Upper lobe of left lung (tissue), 6 donors: ENCODE data around the gene SPRR2B. TPM values are rescaled to one million over a fixed set of nuclear protein-coding genes. Genes with fewer than 3 reads are reported as not detected.
"Not testable (repeated sequence)": the region's sequence is repeated elsewhere in the genome, so short reads cannot be mapped to it uniquely, and the experiment has no call there.

Source experiments
- ATAC-seq, 2 donors: fragments of 200-7000 bp; cut with Tn5 transposase; one replicate each; pipeline ENCODE4 v1.9.1; 2022; ENCODE audit warnings: mild to moderate bottlenecking in 2 of 2, moderate library complexity in 2 of 2; ENCODE audit not compliant: low FRiP score in 2 of 2
- DNase-seq, 2 donors: peaks; one replicate each; pipeline ENCODE4 v3.0.0-alpha.2; 2019 to 2020
- H3K27ac ChIP-seq, 4 donors: fragments of 200-600 bp; sonication (generic); one replicate each; pipeline ENCODE4 v1.5.1; 2016 to 2019
- H3K27me3 ChIP-seq, 4 donors: fragments of 200-600 bp; sonication (generic); one replicate each; pipeline ENCODE4 v1.5.1; 2017 to 2019
- H3K36me3 ChIP-seq, 4 donors: fragments of 200-600 bp; sonication (generic); one replicate each; pipeline ENCODE4 v1.5.1; 2016 to 2019
- H3K4me1 ChIP-seq, 4 donors: fragments of 200-600 bp; sonication (generic); one replicate each; pipeline ENCODE4 v1.5.1; 2018 to 2019
- H3K4me3 ChIP-seq, 4 donors: fragments of 200-600 bp; sonication (generic); one replicate each; pipeline ENCODE4 v1.5.1; 2017 to 2019; ENCODE audit warnings: mild to moderate bottlenecking in 2 of 4, moderate library complexity in 1 of 4
- H3K9me3 ChIP-seq, 4 donors: fragments of 200-600 bp; sonication (generic); one replicate each; pipeline ENCODE4 v1.5.1; 2018 to 2019
- CTCF ChIP-seq, 6 experiments: fragments of 450-650 bp in 4 of 6; fragments of 200-600 bp in 2 of 6; sonication (generic) in 2 of 6; IDR thresholded peaks; one replicate each; pipeline ENCODE4 v1.5.1; 2016 to 2019; ENCODE audit warnings: antibody characterized with exemption in 6 of 6
- EP300 ChIP-seq, 4 donors: sonication (generic); formaldehyde crosslinking; IDR thresholded peaks; one replicate each; pipeline ENCODE4 v1.5.1; 2017; ENCODE audit warnings: antibody characterized with exemption in 4 of 4, control low read depth in 2 of 4
- POLR2A ChIP-seq, 4 donors: fragments of 450-650 bp; IDR thresholded peaks; one replicate each; pipeline ENCODE4 v1.5.1; 2016 to 2017; ENCODE audit warnings: antibody characterized with exemption in 4 of 4, mild to moderate bottlenecking in 2 of 4
- POLR2AphosphoS5 ChIP-seq, 2 donors: sonication (generic); formaldehyde crosslinking; IDR thresholded peaks; one replicate each; pipeline ENCODE4 v1.5.1; 2017; ENCODE audit warnings: antibody characterized with exemption in 2 of 2
- WGBS, 2 donors: methylation state at CpG; one replicate each; pipeline ENCODE4 v1.1.5; 2017 to 2018; 5-methylcytosine and 5-hydroxymethylcytosine counted together
- total RNA-seq, 6 donors: library from RNA; depleted of rRNA in 4 of 6; stranded (reverse); fragments of >200 nt in 4 of 6; gene quantifications; one replicate each; pipeline versions ENCODE4 v1.1.0 to v1.2.1, GENCODE V29; 2016 to 2021
- donor health status: DM: no; HTN: no; CAD: no; lungs with moderate emphysema.
- donor health status: DM: no; HTN: yes; CAD: no; lungs with severe emphysema.

The SPRR2B gene
- not detected for total RNA-seq

- no peak for DNase-seq
- no peaks in the 10 kb centered on the region for H3K9me3 ChIP-seq
- H3K27ac ChIP-seq: no peak within 1 kb of the TSS
- no peak within 1 kb of the TSS for H3K4me3 ChIP-seq
- H3K36me3 ChIP-seq: no peaks in the 10 kb centered on the region
- WGBS, 2 donors: 54 to 59% methylated on average over 2 of the region's 2 CpGs
- no peak for ATAC-seq
- no peaks in the 10 kb centered on the region for H3K4me1 ChIP-seq
- H3K27me3 ChIP-seq: no peaks in the 10 kb centered on the region
- TF ChIP-seq EP300 (IDR thresholded peaks at IDR 0.05) (no peak), CTCF (IDR thresholded peaks at IDR 0.05) (no peak), POLR2A (IDR thresholded peaks at IDR 0.05) (no peak), POLR2AphosphoS5 (IDR thresholded peaks at IDR 0.05) (no peak)
These were observed at the start of gene SPRR2B for GRCh38 chr1:153071511-153071910. Gene SPRR2B (minus strand): TSS chr1:153071611. CDS start chr1:153070839, 772 bp downstream.

- Histone ChIP-seq H3K27me3 (no peaks in the 10 kb centered on the region), H3K4me3 (no peak overlapping the region), H3K36me3 (no peaks in the 10 kb centered on the region), H3K4me1 (no peaks in the 10 kb centered on the region), H3K27ac (no peak overlapping the region), H3K9me3 (no peaks in the 10 kb centered on the region)
- no peak for TF ChIP-seq POLR2A (IDR thresholded peaks at IDR 0.05)
- no peak for TF ChIP-seq CTCF (IDR thresholded peaks at IDR 0.05)
- no peak for TF ChIP-seq EP300 (IDR thresholded peaks at IDR 0.05)
- no peak for TF ChIP-seq POLR2AphosphoS5 (IDR thresholded peaks at IDR 0.05)
- no peak for ATAC-seq
- DNase-seq: no peak
These were observed 49.5 kb upstream of the SPRR2B start for GRCh38 chr1:153120945-153121344.

- Histone ChIP-seq H3K4me1 (no peaks in the 10 kb centered on the region), H3K36me3 (no peaks in the 10 kb centered on the region), H3K27me3 (no peaks in the 10 kb centered on the region), H3K4me3 (no peak overlapping the region), H3K27ac (no peak overlapping the region), H3K9me3 (no peaks in the 10 kb centered on the region)
- 62 to 71% methylated on average over 3 of the region's 3 CpGs for WGBS, 2 donors
- no peak for TF ChIP-seq CTCF (IDR thresholded peaks at IDR 0.05)
- TF ChIP-seq EP300 (IDR thresholded peaks at IDR 0.05): no peak
- TF ChIP-seq POLR2AphosphoS5 (IDR thresholded peaks at IDR 0.05): no peak
- no peak for TF ChIP-seq POLR2A (IDR thresholded peaks at IDR 0.05)
- DNase-seq: no peak
- no peak for ATAC-seq
These were observed 48.1 kb upstream of the SPRR2B start for GRCh38 chr1:153119491-153119971.

- H3K27me3 ChIP-seq, H3K4me3 ChIP-seq, H3K4me1 ChIP-seq, H3K9me3 ChIP-seq, DNase-seq, H3K27ac ChIP-seq, H3K36me3 ChIP-seq: not testable (repeated sequence)
- ATAC-seq: peak in 1 of 2 donors; percentile 70
These were observed 43.9 kb upstream of the SPRR2B start for GRCh38 chr1:153115264-153115663.

GRCh38 chr1:153113416-153113815, 42.0 kb upstream of the SPRR2B start, which contains the start of gene SPRR2F:
Gene SPRR2F (minus strand): TSS chr1:153113516. CDS start chr1:153112733, 783 bp downstream.
- ATAC-seq: no peak
- no peak for DNase-seq
- Histone ChIP-seq H3K4me1 (no peaks in the 10 kb centered on the region), H3K4me3 (no peak within 1 kb of the TSS), H3K27me3 (no peaks in the 10 kb centered on the region), H3K27ac (no peak within 1 kb of the TSS), H3K36me3 (no peaks in the 10 kb centered on the region), H3K9me3 (no peaks in the 10 kb centered on the region)
- WGBS, 2 donors: 77 to 81% methylated on average over 3 of the region's 3 CpGs
- TF ChIP-seq POLR2AphosphoS5 (IDR thresholded peaks at IDR 0.05): no peak
- TF ChIP-seq POLR2A (IDR thresholded peaks at IDR 0.05): no peak
- no peak for TF ChIP-seq CTCF (IDR thresholded peaks at IDR 0.05)
- TF ChIP-seq EP300 (IDR thresholded peaks at IDR 0.05): no peak

- H3K4me1 ChIP-seq, H3K27me3 ChIP-seq, H3K9me3 ChIP-seq, ATAC-seq, H3K4me3 ChIP-seq, H3K36me3 ChIP-seq, H3K27ac ChIP-seq: not testable (repeated sequence)
- WGBS, 2 donors: 63 to 80% methylated on average over 2 to 5 of the region's 5 CpGs
- DNase-seq: peak in 1 of 2 donors; percentile 41
These were observed 41.0 kb upstream of the SPRR2B start for GRCh38 chr1:153112454-153112853.
